ENCODE measurements around the gene CRIM1.

The CRIM1 gene

DNA sequence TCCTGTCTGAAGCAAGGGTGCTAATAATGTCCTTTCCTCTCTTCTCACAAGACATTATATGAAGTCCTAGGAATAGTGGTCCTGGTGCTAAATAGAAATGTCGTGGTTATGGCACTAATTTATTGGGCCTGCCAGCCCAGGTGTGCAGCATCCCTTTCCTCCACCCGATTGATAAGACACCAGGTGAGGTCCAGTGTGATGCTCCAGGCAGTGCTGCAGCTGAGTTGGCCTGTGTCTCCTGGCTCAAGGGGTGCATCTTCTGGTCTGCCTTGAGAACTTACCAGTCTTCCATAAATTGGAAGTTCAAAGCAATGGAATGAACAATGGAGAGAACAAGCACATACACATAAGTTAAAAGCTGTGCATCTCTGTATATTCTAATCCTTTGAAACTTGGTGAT lies 26.9 kb downstream of the CRIM1 start:
- TF ChIP-seq EZH2phosphoT487 (IDR thresholded peaks at IDR 0.05; ENCODE audit: borderline replicate concordance): no peak
- TF ChIP-seq, protein P1, sequence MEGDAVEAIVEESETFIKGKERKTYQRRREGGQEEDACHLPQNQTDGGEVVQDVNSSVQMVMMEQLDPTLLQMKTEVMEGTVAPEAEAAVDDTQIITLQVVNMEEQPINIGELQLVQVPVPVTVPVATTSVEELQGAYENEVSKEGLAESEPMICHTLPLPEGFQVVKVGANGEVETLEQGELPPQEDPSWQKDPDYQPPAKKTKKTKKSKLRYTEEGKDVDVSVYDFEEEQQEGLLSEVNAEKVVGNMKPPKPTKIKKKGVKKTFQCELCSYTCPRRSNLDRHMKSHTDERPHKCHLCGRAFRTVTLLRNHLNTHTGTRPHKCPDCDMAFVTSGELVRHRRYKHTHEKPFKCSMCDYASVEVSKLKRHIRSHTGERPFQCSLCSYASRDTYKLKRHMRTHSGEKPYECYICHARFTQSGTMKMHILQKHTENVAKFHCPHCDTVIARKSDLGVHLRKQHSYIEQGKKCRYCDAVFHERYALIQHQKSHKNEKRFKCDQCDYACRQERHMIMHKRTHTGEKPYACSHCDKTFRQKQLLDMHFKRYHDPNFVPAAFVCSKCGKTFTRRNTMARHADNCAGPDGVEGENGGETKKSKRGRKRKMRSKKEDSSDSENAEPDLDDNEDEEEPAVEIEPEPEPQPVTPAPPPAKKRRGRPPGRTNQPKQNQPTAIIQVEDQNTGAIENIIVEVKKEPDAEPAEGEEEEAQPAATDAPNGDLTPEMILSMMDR (conservative IDR thresholded peaks at IDR 0.05; ENCODE audit: low read length): no peak
- no peaks in the 10 kb centered on the region for H3F3A ChIP-seq (ENCODE audit: low read depth)

DNA sequence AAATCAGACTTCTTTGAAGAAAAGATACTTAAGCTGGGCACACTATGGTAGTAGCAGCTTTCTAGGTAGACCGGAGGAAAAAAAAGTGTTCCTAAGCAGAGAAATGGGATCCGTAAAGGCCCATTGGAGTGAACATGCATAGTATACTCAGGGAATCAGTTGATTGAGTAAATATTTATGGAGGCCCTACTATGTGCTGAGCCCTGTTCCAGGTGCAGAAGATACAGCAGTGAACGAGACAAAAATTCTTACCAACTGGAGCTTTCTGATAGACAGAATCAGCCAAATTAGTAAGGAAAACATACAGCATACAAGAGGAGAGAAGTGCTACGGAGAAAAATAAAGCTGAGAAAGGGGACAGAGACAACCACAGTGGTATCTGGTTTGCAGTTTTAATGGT lies 28.1 kb downstream of the CRIM1 start:
- no peaks in the 10 kb centered on the region for H3K9me2 ChIP-seq (replicated peaks; ENCODE audit: low read depth, low read length)
- H3K9me3 ChIP-seq (ENCODE audit: insufficient read depth, low read depth, low read length): no peaks in the 10 kb centered on the region
- peaks cover 3% of the 10 kb centered on the region for H3K4me1 ChIP-seq (ENCODE audit: insufficient read depth, low read length, poor library complexity, severe bottlenecking)
- H4K20me1 ChIP-seq (ENCODE audit: insufficient read depth, low read length, poor library complexity, severe bottlenecking): no peaks in the 10 kb centered on the region
- no peak overlapping the region for H2AFZ ChIP-seq (ENCODE audit: low read length)
- H3K9ac ChIP-seq (ENCODE audit: low read depth, low read length, poor library complexity, severe bottlenecking): no peak overlapping the region
- H3F3A ChIP-seq (ENCODE audit: low read depth): no peaks in the 10 kb centered on the region
- no peaks in the 10 kb centered on the region for H3K79me2 ChIP-seq (ENCODE audit: insufficient read depth, low read length)
- H3K4me2 ChIP-seq (ENCODE audit: low read depth, low read length, poor library complexity, severe bottlenecking): no peak overlapping the region
- H3K36me3 ChIP-seq (ENCODE audit: insufficient read depth, low read length): no peaks in the 10 kb centered on the region
- H3K27me3 ChIP-seq (ENCODE audit: insufficient read depth, low read length, poor library complexity, severe bottlenecking): no peaks in the 10 kb centered on the region
- TF ChIP-seq EZH2phosphoT487 (IDR thresholded peaks at IDR 0.05; ENCODE audit: borderline replicate concordance): no peak
- TF ChIP-seq, protein P1 (conservative IDR thresholded peaks at IDR 0.05; ENCODE audit: low read length): no peak
- H3K4me3 ChIP-seq (ENCODE audit: low read length, poor library complexity, severe bottlenecking): no peak overlapping the region

More for the DNA sequence above, 26.9 kb downstream of the CRIM1 start:
- Histone ChIP-seq H3K36me3 (ENCODE audit: insufficient read depth, low read length) (no peaks in the 10 kb centered on the region), H3K9me2 (replicated peaks; ENCODE audit: low read depth, low read length) (no peaks in the 10 kb centered on the region), H2AFZ (ENCODE audit: low read length) (no peak overlapping the region), H3K9ac (ENCODE audit: low read depth, low read length, poor library complexity, severe bottlenecking) (no peak overlapping the region), H3K4me3 (ENCODE audit: low read length, poor library complexity, severe bottlenecking) (no peak overlapping the region), H3K4me1 (ENCODE audit: insufficient read depth, low read length, poor library complexity, severe bottlenecking) (peaks cover 3% of the 10 kb centered on the region), H4K20me1 (ENCODE audit: insufficient read depth, low read length, poor library complexity, severe bottlenecking) (no peaks in the 10 kb centered on the region), H3K9me3 (ENCODE audit: insufficient read depth, low read depth, low read length) (no peaks in the 10 kb centered on the region), H3K4me2 (ENCODE audit: low read depth, low read length, poor library complexity, severe bottlenecking) (no peak overlapping the region), H3K79me2 (ENCODE audit: insufficient read depth, low read length) (no peaks in the 10 kb centered on the region), H3K27me3 (ENCODE audit: insufficient read depth, low read length, poor library complexity, severe bottlenecking) (no peaks in the 10 kb centered on the region)

DNA sequence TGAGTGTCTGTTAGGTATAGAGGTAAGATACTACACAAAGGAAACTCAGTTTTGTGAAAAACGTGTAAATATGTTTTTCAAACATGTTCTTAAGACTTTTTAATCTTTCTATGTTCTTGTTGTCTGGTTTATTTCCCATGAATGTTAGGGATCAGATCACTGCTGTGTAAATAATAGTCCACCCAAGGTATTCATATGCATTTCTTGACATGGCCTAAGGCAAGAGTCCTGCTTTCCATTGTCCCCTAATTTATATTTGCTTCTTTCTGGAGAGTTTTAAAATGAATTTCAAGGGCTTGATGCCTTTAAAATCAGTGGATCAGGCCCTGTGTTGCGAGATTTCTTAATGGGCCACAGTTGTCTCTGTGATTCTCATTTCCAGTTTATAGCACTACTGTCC lies 28.9 kb downstream of the CRIM1 start:
- Histone ChIP-seq H3K4me2 (ENCODE audit: low read depth, low read length, poor library complexity, severe bottlenecking) (no peak overlapping the region), H3K9ac (ENCODE audit: low read depth, low read length, poor library complexity, severe bottlenecking) (no peak overlapping the region), H3K36me3 (ENCODE audit: insufficient read depth, low read length) (no peaks in the 10 kb centered on the region), H3K4me1 (ENCODE audit: insufficient read depth, low read length, poor library complexity, severe bottlenecking) (peaks cover 3% of the 10 kb centered on the region), H3K4me3 (ENCODE audit: low read length, poor library complexity, severe bottlenecking) (no peak overlapping the region), H2AFZ (ENCODE audit: low read length) (no peak overlapping the region), H3F3A (ENCODE audit: low read depth) (no peaks in the 10 kb centered on the region), H3K9me3 (ENCODE audit: insufficient read depth, low read depth, low read length) (no peaks in the 10 kb centered on the region), H4K20me1 (ENCODE audit: insufficient read depth, low read length, poor library complexity, severe bottlenecking) (no peaks in the 10 kb centered on the region), H3K9me2 (replicated peaks; ENCODE audit: low read depth, low read length) (no peaks in the 10 kb centered on the region), H3K27me3 (ENCODE audit: insufficient read depth, low read length, poor library complexity, severe bottlenecking) (no peaks in the 10 kb centered on the region), H3K79me2 (ENCODE audit: insufficient read depth, low read length) (no peaks in the 10 kb centered on the region)
- TF ChIP-seq EZH2phosphoT487 (IDR thresholded peaks at IDR 0.05; ENCODE audit: borderline replicate concordance): no peak
- TF ChIP-seq, protein P1 (conservative IDR thresholded peaks at IDR 0.05; ENCODE audit: low read length): no peak

Measured in Loucy (cell line).